SK-N-SH treated with all-trans-retinoic acid at 6 μM for 48 hours (cell line): ENCODE data around the gene PIP5K1C.

Experiments used
- ATAC-seq: fragments of 200-7000 bp; cut with Tn5 transposase; 3 replicates; pipeline ENCODE4 v1.9.1; 2020; ENCODE audit warnings: mild to moderate bottlenecking, moderate library complexity
- ARNTL ChIP-seq: fragments of 450-650 bp; formaldehyde crosslinking; IDR thresholded peaks from 2 replicates; pipeline ENCODE4 v1.5.0; 2020; ENCODE audit warnings: low read depth, mild to moderate bottlenecking, moderate library complexity, borderline replicate concordance
- CSDC2 ChIP-seq: fragments of 250-450 bp; sonication (Bioruptor Pico); IDR thresholded peaks from 2 replicates; pipeline ENCODE4 v1.5.0; 2020; ENCODE audit warnings: mild to moderate bottlenecking, moderate library complexity
- CSRNP3 ChIP-seq: fragments of 250-450 bp; sonication (Bioruptor Pico); IDR thresholded peaks from 2 replicates; pipeline ENCODE4 v1.5.1; 2021; ENCODE audit warnings: mild to moderate bottlenecking, moderate library complexity
- ESRRG ChIP-seq: fragments of 250-450 bp; sonication (Bioruptor Pico); IDR thresholded peaks from 2 replicates; pipeline ENCODE4 v1.6.1; 2021; ENCODE audit warnings: mild to moderate bottlenecking
- GLIS3 ChIP-seq: fragments of 250-450 bp; sonication (Bioruptor Pico); IDR thresholded peaks from 2 replicates; pipeline ENCODE4 v1.5.0; 2020; ENCODE audit warnings: mild to moderate bottlenecking, moderate library complexity
- ISL1 ChIP-seq: fragments of 250-450 bp; sonication (Bioruptor Pico); IDR thresholded peaks from 2 replicates; pipeline ENCODE4 v2.1.2; 2022; ENCODE audit warnings: mild to moderate bottlenecking, moderate library complexity
- OSR1 ChIP-seq: fragments of 250-450 bp; sonication (Bioruptor Pico); IDR thresholded peaks from 2 replicates; pipeline ENCODE4 v1.8.0; 2022; ENCODE audit warnings: moderate library complexity, mild to moderate bottlenecking, inconsistent platforms
- PPARA ChIP-seq: fragments of 250-450 bp; sonication (Bioruptor Pico); IDR thresholded peaks from 2 replicates; pipeline ENCODE4 v1.5.0; 2020; ENCODE audit warnings: mild to moderate bottlenecking, borderline replicate concordance
- RARB ChIP-seq: fragments of 250-450 bp; sonication (Bioruptor Pico); IDR thresholded peaks from 2 replicates; pipeline ENCODE4 v1.8.0; 2021; ENCODE audit warnings: mild to moderate bottlenecking, moderate library complexity
- SNAI2 ChIP-seq: fragments of 250-450 bp; sonication (Bioruptor Pico); IDR thresholded peaks from 2 replicates; pipeline ENCODE4 v1.5.0; 2020; ENCODE audit warnings: mild to moderate bottlenecking, moderate library complexity
- TCF4 ChIP-seq: fragments of 250-450 bp; sonication (Bioruptor Pico); IDR thresholded peaks from 2 replicates; pipeline ENCODE4 v1.8.0; 2021; ENCODE audit warnings: mild to moderate bottlenecking, moderate library complexity, borderline replicate concordance
- TOX ChIP-seq: fragments of 250-450 bp; sonication (Bioruptor Pico); IDR thresholded peaks from 2 replicates; pipeline ENCODE4 v1.8.0; 2021; ENCODE audit warnings: mild to moderate bottlenecking, moderate library complexity, borderline replicate concordance
- ZC3H10 ChIP-seq: fragments of 250-450 bp; sonication (Bioruptor Pico); IDR thresholded peaks from 2 replicates; pipeline ENCODE4 v1.5.1; 2021; ENCODE audit warnings: mild to moderate bottlenecking, moderate library complexity
- ZFP3 ChIP-seq: fragments of 250-450 bp; sonication (Bioruptor Pico); IDR thresholded peaks from 2 replicates; pipeline ENCODE4 v1.5.0; 2020; ENCODE audit warnings: mild to moderate bottlenecking, moderate library complexity
- ZFP30 ChIP-seq: fragments of 450-650 bp; formaldehyde crosslinking; IDR thresholded peaks from 2 replicates; pipeline ENCODE4 v1.5.0; 2022; ENCODE audit warnings: mild to moderate bottlenecking, moderate library complexity
- ZNF70 ChIP-seq: fragments of 450-650 bp; formaldehyde crosslinking; IDR thresholded peaks from 2 replicates; pipeline ENCODE4 v1.5.0; 2020; ENCODE audit warnings: mild to moderate bottlenecking, moderate library complexity
- ZNF8 ChIP-seq: fragments of 450-650 bp; formaldehyde crosslinking; IDR thresholded peaks from 2 replicates; pipeline ENCODE4 v1.5.0; 2020; ENCODE audit warnings: mild to moderate bottlenecking, moderate library complexity
- TF ChIP-seq, protein P1 (sequence below): fragments of 250-450 bp; sonication (Bioruptor Pico); IDR thresholded peaks from 2 replicates; pipeline ENCODE4 v1.8.0; 2021; ENCODE audit warnings: low read depth, mild to moderate bottlenecking, moderate library complexity, borderline replicate concordance
- TF ChIP-seq, protein P2 (sequence below): fragments of 250-450 bp; sonication (Bioruptor Pico); IDR thresholded peaks from 2 replicates; pipeline ENCODE4 v1.8.0; 2020; ENCODE audit warnings: mild to moderate bottlenecking, moderate library complexity, borderline replicate concordance
- TF ChIP-seq, protein P3 (sequence below): fragments of 250-450 bp; sonication (Bioruptor Pico); IDR thresholded peaks from 2 replicates; pipeline ENCODE4 v1.5.1; 2020; ENCODE audit warnings: low read depth, mild to moderate bottlenecking, moderate library complexity

The PIP5K1C gene

GRCh38 chr19:3670796-3671679 lies 29.2 kb downstream of the PIP5K1C start:
- no peak for ATAC-seq
- TF ChIP-seq ZFP30 (CRISPR knock-in tag) (no peak), ZNF8 (CRISPR knock-in tag) (no peak), PPARA (CRISPR knock-in tag) (no peak), CSDC2 (CRISPR knock-in tag) (no peak), TCF4 (CRISPR knock-in tag) (no peak), SNAI2 (no peak), ZC3H10 (no peak), RARB (CRISPR knock-in tag) (no peak)
- TF ChIP-seq, protein P1, sequence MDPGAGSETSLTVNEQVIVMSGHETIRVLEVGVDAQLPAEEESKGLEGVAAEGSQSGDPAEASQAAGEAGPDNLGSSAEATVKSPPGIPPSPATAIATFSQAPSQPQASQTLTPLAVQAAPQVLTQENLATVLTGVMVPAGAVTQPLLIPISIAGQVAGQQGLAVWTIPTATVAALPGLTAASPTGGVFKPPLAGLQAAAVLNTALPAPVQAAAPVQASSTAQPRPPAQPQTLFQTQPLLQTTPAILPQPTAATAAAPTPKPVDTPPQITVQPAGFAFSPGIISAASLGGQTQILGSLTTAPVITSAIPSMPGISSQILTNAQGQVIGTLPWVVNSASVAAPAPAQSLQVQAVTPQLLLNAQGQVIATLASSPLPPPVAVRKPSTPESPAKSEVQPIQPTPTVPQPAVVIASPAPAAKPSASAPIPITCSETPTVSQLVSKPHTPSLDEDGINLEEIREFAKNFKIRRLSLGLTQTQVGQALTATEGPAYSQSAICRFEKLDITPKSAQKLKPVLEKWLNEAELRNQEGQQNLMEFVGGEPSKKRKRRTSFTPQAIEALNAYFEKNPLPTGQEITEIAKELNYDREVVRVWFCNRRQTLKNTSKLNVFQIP = no peak
- TF ChIP-seq, protein P2, sequence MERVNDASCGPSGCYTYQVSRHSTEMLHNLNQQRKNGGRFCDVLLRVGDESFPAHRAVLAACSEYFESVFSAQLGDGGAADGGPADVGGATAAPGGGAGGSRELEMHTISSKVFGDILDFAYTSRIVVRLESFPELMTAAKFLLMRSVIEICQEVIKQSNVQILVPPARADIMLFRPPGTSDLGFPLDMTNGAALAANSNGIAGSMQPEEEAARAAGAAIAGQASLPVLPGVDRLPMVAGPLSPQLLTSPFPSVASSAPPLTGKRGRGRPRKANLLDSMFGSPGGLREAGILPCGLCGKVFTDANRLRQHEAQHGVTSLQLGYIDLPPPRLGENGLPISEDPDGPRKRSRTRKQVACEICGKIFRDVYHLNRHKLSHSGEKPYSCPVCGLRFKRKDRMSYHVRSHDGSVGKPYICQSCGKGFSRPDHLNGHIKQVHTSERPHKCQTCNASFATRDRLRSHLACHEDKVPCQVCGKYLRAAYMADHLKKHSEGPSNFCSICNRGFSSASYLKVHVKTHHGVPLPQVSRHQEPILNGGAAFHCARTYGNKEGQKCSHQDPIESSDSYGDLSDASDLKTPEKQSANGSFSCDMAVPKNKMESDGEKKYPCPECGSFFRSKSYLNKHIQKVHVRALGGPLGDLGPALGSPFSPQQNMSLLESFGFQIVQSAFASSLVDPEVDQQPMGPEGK (CRISPR knock-in tag) = no peak

DNA sequence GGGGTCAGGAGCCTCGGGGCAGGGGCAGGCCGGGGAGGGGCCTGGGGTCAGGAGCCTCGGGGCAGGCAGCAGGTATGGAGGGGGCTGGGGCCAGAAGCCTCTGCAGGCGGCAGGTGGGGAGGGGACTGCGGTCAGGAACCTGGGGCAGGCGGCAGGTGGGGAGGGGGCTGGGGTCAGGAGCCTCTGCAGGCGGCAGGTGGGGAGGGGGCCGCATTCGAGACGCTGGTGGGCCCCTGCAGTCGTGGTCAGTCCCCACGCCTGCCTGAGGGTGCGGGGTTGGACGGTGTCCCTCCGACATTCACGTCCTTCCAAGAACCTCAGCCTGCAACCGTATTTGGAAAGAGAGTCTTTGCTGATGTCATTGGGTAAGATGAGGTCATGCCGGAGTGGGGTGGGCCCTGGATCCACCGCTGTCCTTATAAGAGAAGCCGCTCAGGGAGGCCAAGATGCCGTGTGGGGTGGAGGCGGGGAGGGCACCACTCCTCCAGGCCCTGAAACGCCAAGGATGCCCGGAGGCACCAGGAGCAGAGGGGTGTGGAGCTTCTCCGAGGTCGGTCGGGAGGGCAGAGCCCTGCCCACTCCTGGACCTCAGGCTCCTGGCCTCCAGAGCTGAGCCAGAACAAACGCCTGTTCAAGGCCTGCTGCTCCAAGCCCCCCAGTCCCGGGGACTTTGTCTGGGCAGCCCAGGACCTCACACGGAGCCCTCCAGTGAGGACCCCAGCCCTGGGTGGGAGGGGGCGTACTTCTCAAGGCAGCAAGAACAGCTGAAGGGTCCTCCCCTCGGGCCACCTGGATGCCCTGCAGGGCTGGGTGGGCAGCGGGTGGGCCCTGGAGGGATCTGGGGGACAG lies 30.1 kb downstream of the PIP5K1C start:
- TF ChIP-seq ESRRG (CRISPR knock-in tag) = no peak
- no peak for TF ChIP-seq ZFP3
- no peak for TF ChIP-seq TOX (CRISPR knock-in tag)
- TF ChIP-seq TCF4 (CRISPR knock-in tag) = no peak
- no peak for TF ChIP-seq CSRNP3 (CRISPR knock-in tag)
- no peak for TF ChIP-seq ARNTL
- TF ChIP-seq, protein P3, sequence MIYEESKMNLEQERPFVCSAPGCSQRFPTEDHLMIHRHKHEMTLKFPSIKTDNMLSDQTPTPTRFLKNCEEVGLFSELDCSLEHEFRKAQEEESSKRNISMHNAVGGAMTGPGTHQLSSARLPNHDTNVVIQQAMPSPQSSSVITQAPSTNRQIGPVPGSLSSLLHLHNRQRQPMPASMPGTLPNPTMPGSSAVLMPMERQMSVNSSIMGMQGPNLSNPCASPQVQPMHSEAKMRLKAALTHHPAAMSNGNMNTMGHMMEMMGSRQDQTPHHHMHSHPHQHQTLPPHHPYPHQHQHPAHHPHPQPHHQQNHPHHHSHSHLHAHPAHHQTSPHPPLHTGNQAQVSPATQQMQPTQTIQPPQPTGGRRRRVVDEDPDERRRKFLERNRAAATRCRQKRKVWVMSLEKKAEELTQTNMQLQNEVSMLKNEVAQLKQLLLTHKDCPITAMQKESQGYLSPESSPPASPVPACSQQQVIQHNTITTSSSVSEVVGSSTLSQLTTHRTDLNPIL (CRISPR knock-in tag) = no peak
- TF ChIP-seq RARB (CRISPR knock-in tag) = no peak
- TF ChIP-seq, protein P2 (CRISPR knock-in tag) = no peak
- TF ChIP-seq PPARA (CRISPR knock-in tag) = no peak
- TF ChIP-seq GLIS3 (CRISPR knock-in tag) = no peak
- no peak for TF ChIP-seq ZNF70 (CRISPR knock-in tag)
- no peak for TF ChIP-seq CSDC2 (CRISPR knock-in tag)
- TF ChIP-seq, protein P1 = no peak
- no peak for TF ChIP-seq OSR1 (CRISPR knock-in tag)
- no peak for TF ChIP-seq ISL1 (CRISPR knock-in tag)
- ATAC-seq = no peak
